ENCODE results near the gene RGCC. TPM values are rescaled to one million over a fixed set of nuclear protein-coding genes. Genes with fewer than 3 reads are reported as not detected.

RGCC gene
- total and polyA plus RNA-seq, 2 of the 4 experiments (the other 2 are of a cell fraction): 7.5 to 7.6 TPM

DNA sequence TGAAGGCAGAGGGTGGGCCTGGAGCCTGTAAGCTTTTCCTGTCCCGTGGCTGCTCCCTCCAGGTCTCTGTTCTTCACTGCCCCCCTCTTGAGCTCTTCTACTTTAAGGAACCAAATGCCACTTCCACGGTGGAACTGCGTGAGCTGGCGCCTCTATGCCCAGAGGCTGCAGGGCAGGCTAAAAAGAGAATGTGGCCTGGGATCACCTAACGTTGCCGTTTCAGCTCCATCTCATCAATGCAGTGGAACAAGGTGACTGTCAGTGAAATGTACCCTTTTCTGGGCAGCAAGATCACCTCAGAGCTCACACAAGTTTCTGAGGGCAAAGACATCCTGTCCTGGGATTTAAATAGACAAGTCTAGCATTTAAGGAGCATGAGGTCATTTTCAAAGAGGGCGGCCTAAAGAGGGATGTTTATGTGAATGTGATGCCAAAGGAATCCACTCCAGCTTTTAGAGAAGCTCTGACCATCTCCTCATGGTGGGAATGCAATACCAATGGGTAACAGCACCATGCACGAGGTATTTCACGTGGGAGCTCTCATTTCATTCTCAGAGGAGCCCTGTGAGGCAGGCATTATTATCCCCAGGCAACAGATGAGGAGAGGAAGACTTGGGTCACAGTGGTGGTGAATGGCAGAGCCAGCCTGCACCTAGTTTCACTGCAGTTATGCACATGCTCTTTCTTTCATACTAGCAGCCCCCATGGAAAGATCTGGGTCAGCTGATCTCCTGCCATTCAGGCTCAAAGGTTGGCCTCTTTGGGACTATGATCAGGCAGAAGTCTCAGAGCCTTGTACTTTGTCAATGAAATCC lies 39.3 kb downstream of the RGCC start (continued):
- peak; percentile 70; the same call in 1 of the 2 replicates for TF ChIP-seq MXI1 (IDR thresholded peaks at IDR 0.05; ENCODE audit: borderline replicate concordance, low read depth, low read length)
- TF ChIP-seq FOS (IDR thresholded peaks at IDR 0.05; ENCODE audit: low read depth, low read length): no peak
- TF ChIP-seq BHLHE40 (IDR thresholded peaks at IDR 0.05; ENCODE audit: low read depth, low read length): peak; percentile 63
- no peak for TF ChIP-seq NFE2L2 (IDR thresholded peaks at IDR 0.05; ENCODE audit: low read depth, low read length)
- TF ChIP-seq, protein P1, sequence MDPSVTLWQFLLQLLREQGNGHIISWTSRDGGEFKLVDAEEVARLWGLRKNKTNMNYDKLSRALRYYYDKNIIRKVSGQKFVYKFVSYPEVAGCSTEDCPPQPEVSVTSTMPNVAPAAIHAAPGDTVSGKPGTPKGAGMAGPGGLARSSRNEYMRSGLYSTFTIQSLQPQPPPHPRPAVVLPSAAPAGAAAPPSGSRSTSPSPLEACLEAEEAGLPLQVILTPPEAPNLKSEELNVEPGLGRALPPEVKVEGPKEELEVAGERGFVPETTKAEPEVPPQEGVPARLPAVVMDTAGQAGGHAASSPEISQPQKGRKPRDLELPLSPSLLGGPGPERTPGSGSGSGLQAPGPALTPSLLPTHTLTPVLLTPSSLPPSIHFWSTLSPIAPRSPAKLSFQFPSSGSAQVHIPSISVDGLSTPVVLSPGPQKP (IDR thresholded peaks at IDR 0.05; ENCODE audit: borderline replicate concordance, low read depth, low read length): no peak
